ENCODE results near the gene ITGB6.

- TF ChIP-seq ZFX (IDR thresholded peaks at IDR 0.05; ENCODE audit: borderline replicate concordance) = no peak
- TF ChIP-seq CTCF (IDR thresholded peaks at IDR 0.05) = no peak
These were observed 126.7 kb downstream of the ITGB6 start for GRCh38 chr2:160073284-160073888.
